Fibroblast of skin of back (primary cell): ENCODE data around the gene SCUBE1.

Source experiments
- DNase-seq: peaks from one replicate; pipeline ENCODE4 v3.0.0-alpha.2; 2013

SCUBE1 gene

DNA sequence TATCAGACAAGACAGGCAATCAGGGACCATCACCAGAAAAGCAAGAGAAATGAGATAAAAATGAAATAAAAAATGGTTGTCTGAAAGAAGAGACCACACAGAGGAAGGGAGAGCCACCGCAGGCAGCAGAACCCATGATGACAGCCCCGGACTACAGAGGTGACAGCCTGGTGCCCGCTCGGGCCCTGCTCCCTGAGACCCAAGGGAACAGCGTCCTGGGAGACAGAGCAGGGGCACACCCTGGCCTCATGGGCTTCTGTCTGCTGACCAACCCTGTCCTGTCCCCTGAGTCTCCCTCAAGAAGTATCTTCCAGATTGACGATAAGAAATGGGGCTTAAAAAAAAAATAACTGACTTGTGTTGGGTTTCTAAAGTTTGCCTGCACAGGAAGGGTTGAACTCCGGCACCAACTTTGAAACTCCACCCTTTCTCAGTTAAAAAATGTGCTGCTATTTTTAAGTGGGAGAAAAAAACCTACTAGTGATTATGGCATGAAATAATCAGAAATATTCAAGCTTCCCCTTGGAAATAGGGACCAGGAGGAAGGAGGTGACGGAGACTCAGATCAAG lies 86.1 kb downstream of the SCUBE1 start:
- no peak for DNase-seq

DNA sequence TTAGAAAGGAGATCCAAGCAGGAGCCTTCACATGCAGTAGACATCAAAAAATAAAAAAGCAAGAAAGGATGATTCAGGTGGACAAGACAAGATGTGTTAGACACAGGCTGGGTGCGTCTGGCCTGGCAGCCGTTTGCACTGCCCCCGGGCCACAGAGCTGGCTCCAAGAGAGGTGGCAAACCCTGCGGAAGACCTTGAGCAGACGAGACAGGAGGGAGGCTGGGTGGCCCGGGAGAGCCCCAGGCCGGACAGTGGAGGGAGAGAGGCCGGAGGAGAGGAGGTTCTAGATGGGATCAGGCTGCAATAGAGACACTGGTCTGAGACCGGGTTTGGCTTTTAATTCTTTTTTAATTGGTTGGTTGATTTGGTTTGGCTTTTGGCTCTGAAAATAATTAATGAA lies 86.6 kb downstream of the SCUBE1 start:
- DNase-seq, result no peak

DNA sequence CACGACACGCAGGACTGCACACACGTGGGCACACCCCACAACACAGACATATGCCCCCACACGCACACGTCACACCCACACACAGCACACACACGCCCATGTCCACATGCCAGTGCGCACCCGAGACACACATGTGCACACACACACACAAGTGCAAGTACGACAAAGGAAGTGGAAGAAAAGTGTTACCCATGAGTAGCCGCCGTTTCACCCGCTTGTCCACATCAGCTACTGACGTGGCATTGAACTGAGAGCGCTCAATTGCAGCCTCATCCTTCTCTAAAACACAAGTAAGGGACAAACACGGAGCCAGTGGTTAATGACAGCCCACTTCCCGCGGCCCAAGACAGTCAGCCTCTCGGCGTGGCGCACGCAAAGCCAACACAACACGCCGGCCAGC lies 87.9 kb downstream of the SCUBE1 start:
- DNase-seq, result no peak

DNA sequence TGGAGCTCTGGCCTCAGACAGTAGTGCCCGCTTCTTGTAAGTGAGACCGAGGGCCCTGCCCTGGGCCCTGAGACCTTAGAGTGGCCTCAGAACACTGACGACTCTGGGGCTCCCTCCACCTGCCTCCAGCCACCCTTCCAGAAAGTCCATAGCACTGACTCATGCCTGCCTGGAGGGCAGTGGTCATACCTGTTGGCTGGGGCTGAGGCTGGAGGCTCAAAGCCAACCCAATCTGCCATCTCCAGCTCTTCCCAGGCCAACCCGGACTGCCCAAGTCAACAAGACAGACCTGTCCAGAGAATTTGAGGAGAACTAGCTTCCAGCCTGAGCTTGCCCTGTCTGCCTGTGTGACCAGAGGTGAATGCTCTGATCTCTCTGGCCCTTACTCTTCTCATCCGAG lies 89.3 kb downstream of the SCUBE1 start:
- no peak for DNase-seq

DNA sequence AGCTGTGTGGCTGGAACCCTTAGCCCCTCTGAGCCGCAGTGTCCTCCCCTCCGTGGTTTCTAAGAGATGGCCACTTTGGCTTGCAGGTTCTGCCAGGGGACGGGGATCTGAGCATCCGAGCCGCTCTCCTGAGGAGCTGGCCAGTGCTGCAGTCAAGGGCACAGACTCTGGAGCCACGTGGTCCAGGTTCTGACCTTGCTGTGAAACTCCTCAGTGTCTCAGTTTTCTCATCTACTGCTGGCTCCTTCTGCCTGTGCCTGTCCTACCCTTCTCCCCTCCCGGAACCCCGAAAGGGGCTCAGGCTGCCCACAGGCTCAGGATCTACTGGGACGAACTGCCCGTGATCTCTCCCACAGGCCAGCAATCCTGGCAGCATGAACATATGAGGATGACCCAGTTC lies 90.9 kb downstream of the SCUBE1 start:
- no peak for DNase-seq

DNA sequence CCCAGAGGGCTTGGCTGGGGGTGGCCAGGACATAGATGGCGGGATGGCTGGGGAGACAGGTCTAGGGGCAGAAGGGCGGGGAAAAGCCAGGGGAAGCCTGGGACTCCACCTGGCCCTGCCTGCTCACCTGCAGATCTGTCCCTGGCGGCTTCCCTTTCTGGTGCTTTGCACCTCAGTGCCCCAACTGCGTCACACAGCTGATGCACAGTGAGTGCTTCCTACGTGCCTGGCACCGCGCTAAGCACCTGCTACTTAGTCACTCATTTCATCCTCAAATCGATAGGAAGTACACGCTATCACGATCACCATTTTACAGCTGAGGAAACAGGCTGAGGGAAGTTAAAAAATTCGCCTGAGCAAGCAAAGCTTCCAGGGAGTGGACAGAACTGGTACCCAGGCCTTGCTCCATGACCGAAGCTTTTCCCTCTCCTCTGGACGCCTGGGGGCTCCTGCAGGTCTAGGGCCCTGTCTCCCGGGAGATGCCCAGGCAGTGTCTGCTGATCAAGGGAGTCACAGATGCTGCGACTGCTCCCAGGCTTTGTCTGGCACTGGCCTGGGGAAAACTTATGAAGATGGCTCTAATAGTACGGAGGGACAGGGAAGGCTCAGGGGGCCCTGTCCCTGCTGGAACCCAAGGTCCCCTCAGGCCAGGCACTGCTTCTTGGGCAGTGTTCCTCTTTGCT lies 93.2 kb downstream of the SCUBE1 start:
- no peak for DNase-seq

DNA sequence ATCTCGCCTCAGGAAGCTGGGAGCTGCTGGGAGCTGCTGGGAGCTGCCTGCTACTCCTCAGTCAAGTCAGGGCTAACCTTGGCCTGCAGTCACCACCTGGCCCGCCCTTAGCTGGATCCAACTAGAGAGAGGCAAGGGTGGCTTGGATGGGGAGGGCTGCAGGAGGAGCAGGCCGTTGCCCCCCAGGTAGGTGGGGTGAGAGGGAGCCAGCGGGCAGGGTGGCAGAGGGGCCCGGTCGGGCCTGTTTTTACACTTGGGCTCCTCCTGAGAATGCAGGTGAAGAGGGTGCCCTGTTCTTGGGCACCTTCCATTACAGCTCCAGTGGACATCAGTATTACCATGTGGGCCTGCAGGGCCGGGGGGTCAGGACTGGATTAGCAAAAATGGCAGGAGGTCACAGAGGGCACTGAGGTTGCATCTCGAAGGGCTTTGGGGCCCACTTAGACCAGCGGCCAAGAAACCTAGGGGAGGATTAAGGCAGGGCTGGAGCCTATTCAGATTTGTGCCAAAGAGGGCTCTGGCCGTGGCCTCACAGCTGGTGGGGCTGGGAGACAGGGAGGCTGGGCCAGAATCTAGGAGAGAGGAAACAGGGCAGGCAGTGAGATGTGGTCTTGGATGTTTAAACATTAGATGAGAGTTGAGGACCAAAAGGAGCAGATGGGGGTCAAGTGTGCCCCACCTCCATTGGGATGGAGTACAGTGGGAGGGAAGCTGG lies 95.5 kb downstream of the SCUBE1 start:
- no peak for DNase-seq

DNA sequence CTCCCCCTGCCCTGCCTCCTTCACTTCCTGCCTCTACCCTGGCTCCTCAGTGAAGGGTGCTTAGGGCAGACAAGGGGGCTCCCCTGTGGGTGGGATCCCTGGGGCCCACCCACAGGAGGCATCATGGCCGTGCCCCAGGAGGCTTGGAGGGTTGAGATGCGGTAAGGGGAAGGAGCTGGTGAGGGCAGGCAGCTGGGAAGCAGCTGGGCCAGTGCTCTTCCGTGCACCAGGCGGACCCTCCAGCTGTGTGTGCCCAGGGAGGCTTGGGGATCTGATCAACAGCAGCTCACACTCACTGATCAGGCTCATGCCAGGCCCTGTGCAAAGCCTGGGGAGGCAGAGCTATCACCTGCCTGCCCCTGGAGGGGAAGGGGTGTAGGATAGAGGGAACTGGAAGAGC lies 97.0 kb downstream of the SCUBE1 start:
- no peak for DNase-seq

DNA sequence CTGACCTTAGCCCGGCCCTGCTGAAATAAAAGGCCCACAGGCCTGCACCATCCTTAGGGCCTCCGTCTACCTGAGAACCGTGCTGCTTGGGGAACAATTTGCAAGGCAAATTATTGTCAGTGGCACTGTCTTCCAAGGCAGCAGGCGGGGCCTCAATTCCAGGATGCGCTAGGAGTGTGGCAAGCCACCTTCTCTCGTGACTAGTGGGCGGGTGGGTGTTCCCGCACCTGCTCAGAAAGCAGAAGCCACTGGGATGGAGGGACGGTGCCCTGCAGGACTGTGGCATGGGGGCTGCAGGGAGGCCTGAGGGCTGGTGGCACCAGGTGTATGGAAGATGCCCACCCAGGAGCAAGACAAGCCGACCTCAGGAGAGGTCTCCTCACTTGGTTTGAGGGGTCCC lies 97.5 kb downstream of the SCUBE1 start:
- DNase-seq, result no peak

DNA sequence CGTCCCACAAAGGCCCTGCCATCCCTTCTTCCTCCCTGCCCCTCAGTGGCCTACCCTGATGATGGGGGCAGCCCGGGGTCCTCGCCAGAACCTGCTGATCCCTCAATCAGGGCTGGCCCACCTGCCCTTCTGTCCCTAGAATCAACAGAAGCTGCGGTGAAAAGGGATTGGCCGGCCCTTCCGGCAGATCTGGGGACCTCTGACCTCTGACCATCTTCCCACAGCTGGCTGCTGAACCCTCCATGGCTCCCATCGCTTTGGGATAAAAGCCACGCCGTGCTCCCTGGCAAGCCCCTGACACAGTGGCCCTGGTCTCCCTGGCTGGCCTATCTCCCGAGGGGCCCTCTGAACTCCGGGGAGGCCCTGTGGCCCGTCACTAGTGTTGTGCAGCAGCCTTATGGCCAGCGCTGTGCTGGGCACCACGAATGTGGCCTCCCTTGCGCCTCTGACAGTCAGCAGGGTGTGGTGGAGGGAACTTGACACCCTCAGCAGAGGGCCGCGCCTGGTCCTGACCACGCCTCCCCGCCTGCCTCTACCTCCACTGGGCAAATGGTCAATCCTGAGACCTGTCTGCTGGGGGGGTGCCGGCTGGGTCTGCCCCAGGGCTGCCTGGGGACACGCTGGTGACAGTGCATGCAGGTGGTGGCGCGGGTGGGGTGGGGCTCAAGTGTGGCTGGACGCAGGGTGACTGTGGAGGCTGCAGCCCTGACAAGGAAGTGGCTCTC lies 98.2 kb downstream of the SCUBE1 start:
- DNase-seq, result no peak

DNA sequence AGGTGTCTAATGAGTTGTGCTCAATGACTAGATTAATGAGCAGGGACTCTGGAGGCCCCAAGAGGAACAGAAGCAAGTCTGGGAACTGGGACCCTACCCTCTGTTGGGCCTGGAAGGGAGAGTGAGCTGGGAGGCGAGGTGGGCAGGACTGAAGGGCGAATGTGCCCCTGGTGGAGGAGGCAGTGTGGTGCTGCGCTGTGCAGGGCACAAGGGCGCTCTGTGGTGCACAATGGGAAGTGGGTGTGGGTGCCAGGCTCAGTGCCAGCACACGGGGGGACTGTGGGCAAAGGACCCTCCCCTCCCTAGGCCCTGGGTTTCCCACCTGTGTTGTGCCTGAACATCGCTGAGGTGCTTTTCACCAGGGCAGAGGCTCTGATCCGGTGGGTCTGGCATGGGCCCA lies 98.8 kb downstream of the SCUBE1 start:
- no peak for DNase-seq

DNA sequence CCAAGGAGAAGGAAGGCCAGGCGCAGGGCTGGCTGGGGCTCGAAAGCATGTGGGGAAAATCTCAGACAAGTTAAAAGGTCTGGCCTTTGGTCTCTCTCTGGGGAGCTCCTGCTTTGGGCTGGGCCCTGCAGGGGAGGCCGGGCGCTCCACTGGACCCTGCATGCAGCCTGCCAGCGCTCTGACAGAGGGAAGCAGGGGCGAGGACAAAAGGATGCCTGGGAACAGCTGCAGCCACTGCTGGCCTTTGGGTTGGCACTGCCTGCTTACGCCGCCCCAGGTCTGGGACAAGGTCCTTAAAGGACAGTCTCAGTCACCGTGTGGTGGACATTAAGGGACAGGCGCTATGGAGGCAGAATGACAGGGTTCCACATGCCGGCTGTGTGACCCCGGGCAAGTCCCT lies 99.8 kb downstream of the SCUBE1 start:
- DNase-seq, result no peak

DNA sequence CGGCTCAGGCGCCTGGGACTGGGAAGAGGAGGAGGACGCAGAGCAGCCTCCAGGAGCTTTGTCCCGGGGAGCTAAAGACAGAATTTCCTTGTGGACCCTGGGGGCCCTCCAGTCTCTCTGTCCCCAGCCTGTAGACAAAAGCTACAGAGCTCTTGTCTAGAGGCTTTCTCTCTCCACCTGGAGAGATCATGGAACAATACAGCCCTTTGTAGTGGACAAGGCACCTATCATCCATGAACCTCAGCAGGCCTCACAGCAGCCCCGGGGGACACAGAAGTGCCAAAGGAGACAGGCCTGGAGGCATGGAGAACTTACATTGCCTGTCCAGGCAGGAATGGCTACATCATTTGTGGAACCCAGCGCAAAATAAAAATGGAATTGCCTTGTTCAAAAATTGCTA lies 100.5 kb downstream of the SCUBE1 start:
- no peak for DNase-seq

DNA sequence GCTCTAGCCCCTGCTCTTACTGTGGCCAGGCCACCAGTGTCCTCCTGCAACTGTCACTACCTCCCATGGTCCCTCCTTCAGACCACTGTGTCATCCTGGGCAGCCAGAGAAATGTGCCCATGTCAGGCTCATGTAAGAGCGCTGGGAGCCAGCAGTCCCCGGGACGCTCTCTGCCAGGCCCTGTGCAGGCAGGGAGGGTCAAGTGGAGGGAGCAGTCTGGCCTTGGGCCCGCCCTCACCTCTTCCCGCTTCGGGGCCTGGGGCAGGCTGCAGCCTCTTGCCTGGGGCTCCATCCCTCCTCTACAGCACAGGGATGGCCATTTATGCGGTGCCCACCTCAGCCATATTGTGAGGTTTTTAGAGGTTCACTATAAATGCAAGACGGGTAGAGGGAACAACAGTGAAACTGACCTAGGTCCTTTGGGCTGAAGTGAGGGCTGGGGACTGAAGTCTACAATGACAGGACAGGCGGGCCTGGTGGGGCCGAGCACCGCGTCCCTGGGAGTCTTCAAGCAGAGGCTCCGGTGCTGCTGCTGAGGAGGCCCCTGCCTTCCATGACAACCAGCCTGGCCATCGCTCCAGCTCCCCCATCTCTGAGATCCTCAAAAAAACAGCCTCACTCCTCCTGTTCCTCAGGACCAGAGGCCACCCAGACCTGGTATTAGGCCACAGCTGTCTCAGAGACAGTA lies 101.3 kb downstream of the SCUBE1 start:
- DNase-seq, result no peak

DNA sequence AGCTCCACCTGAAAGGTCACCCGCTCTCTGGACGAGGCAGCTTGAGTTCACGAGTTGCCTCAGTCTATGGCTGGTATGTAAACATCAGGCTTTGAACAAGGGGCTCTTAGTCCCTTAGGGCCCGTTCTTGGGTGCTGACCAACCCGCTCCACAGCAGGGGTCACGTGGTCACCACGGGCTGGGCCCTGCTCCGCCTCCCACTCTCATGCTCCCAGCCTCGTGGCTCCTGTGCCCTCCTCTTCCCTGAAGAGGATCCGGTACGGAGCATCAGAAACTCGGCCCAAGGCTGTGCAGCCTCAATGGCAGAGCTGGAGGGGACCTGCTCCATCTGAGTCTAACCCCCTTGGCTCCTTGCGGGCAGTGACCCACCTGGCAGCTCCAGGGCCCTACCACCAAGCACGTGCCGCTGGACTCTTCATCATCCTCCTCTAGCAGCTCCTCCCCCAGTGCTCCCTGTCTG lies 102.0 kb downstream of the SCUBE1 start:
- no peak for DNase-seq

DNA sequence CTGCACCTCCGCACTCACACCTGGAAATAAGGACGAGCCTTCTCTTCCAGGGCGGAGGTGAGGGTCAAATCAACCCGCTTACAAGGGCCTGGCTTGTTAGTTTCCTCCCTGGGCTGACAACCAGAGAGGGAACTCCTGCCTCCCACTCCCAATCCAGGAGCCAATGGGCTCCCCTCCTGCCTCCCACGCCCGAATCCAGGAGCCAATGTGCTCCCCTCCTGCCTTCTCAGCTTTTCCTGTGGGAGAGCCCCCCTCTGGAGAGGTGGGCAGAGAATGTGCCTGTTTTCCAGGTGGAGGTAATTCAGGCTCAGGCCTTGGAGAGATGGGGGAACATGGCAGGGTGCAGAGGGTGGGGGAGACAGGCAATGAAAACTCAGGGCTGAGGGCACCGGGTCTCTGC lies 102.6 kb downstream of the SCUBE1 start:
- no peak for DNase-seq

DNA sequence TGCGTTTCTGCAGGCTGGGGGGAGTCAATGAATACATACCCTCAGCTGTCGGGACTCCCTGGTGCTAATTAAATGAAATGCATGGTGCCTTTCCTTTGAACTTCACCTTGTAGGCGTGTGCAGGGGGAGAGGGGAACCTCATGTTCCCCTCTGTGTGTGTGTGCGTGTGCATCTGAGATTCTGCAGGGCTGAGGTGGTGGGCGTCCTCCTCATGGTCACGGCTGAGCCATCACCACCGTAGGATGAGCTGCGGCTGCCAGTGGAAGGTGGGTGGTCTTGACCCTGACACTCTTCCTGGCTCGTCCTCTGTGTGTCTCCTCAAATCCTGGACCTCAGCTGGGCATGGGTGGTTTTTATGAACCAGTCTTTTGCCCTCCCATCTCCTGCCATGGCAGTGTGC lies 103.2 kb downstream of the SCUBE1 start:
- DNase-seq, result no peak

DNA sequence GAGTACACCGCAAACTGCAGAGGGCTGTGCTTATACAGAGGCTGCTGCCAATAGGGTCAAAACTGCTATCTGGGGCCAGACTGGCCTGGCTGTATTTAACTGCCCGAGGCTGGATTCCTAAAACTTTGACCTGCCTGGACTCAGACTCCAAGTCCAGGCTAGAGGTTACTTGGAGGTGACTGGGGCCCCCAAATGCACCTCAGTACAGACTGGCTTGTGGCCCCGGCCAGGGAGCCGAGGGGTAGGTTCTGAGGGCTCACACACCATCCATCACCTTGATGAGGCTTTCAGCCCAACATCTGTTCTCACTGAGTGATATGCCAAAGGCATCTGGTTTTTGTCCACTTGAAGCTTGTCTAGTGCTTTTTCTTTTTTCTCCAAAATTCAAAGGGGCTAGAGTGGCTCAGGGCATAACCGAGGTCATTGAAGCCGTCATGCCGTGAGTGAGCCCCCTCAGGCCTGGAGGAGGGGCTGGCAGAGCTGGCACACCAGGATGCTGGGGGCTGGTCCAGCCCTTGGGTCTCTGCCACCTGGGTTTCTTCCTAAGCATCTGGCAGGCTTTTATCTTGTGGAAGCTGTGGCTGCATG lies 103.9 kb downstream of the SCUBE1 start:
- no peak for DNase-seq

DNA sequence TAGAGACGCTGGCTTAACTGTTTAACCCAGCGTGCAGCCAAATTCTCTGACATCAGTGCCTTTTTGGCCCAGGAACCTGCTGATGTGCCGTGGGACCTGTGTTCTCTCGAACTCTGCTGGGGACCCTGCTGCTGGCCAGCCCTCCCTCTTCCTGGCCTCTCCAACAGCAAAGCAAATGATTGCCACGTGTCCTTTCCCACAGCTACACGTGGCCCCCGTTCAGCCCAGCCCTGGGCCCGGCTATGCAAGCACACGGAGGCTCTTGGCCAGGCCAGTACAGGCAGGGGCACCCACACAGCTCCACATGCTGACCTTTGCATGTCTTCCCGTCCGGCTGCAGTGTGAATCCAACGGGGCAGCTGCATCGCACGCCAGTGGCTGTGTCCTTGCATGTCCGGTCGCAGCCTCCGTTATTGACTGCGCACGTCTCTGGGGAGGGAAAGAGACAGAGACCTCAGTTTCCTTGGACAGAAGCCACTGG lies 104.6 kb downstream of the SCUBE1 start:
- no peak for DNase-seq

DNA sequence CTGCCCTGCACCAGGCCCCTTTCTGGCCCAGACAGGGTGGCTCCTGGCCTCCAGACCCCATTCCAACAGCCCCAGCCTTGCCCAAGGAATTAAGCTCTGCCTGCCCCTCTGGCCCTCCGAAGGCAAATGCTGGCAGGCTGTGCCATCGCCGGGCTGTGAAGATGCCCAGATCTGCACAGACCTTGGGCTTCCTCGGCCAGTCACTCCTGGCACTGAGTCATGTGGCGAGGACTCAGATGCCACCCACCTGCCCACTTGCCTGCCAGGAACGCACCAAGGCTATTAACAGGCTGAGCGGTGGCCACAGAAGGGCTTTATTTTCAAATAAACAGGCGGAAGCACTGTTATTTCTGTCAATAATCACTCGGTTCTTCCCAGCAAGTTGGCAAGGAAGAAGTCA lies 105.9 kb downstream of the SCUBE1 start:
- no peak for DNase-seq

DNA sequence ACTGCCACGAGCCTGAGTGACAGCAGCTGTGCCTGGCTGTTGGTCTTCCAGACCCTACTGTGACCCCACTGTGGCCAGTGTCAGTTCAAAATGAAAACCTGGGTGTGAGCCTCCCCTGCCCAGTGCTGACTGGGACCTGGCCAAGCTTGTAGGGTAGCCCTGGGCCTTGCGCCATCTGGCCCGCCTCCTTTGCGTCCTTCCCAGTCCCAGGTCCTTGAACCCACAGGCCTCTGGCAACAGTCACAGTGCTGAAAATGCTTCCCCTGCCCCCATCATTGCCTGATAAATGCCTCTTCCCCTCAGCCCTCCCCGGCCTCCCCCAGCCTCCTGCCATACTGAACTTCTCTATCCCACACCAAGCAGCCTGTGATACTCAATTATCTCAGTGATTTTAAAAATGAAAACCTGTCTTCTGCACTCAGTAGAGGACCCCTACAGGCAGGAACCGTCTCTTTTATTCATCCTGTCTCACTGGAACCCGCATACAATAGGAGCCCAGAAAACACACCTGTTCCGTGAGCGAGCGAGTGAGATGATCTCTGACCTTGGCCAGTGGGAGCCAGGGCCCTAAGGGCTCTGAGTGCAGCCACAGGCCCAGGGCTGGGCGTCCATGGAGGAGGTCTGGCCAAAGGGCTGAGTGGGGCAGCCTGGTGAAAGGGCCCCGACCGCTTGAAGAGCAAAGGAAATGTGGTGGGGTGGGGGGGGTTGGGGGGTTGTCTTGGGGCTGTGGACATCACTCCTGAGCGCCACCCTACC lies 106.6 kb downstream of the SCUBE1 start:
- DNase-seq, result no peak
